ENCODE measurements around the gene ALG14. TPM values are rescaled to one million over a fixed set of nuclear protein-coding genes. Genes with fewer than 3 reads are reported as not detected.

Gene ALG14
- total RNA-seq, 4 donors from 2014 or later, result 1.1 to 2.4 (median 1.4) TPM

DNA sequence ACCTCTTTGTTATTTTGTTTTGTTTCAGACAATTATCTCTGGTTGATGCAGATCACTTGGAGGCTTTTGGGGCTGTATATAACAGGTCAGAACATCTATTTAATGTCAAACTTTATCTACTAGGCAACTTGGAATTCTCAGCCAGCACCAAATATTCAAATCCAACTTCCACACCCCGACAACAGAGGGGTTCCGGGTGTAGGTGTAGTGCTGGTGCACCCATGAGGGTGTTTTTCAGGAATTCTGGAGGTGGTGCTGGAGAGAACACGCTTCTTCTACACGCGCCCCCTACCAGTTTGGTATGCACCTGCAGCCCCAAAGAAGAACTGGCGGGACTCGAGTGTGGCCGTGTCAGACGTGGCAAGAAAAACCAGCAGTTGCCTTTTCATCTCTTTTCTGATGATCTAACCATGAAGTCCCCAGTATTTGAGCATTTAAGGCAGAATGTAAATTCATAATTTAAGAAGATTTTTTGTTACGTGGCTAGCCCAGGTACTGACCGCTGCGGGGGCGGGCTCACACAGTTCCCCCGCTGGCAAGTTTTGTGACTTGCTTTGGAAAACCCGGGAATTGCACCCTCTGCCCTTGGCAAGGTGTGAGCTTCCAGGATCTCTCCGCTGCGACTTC is 43.9 kb upstream of the ALG14 start:
- no peak for TF ChIP-seq CTCF (IDR thresholded peaks at IDR 0.05; ENCODE audit: low read depth)

- no peak for TF ChIP-seq CTCF (IDR thresholded peaks at IDR 0.05; ENCODE audit: low read depth)
These were observed 43.0 kb upstream of the ALG14 start for GRCh38 chr1:95115708-95116137.

- no peak for TF ChIP-seq CTCF (IDR thresholded peaks at IDR 0.05; ENCODE audit: low read depth)
These were observed 40.9 kb upstream of the ALG14 start for GRCh38 chr1:95113684-95114083.

GRCh38 chr1:95111014-95111413 is 38.3 kb upstream of the ALG14 start:
- TF ChIP-seq CTCF (IDR thresholded peaks at IDR 0.05; ENCODE audit: low read depth), result no peak

- TF ChIP-seq CTCF (IDR thresholded peaks at IDR 0.05; ENCODE audit: low read depth), result no peak
These were observed 36.0 kb upstream of the ALG14 start for GRCh38 chr1:95108792-95109191.

DNA sequence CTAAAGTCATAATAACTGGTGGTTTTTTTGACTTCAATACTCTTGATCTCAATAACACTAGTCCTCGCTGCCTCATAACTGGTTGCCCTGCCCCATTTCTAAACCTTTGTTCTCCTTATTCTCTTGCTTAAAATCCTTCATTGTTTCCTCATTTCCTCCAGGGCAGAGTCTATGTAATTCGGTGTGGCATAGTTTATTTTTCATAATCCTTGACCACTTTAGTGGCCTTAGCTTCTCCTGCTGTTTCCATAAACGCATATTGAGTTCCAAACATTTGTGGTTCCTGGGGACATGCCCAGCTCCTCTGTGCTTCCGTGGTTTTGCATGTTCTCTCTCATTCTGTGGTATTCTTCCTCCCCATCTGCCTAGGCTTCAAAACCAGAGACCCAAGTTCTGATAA is 25.4 kb upstream of the ALG14 start:
- no peak for TF ChIP-seq CTCF (IDR thresholded peaks at IDR 0.05; ENCODE audit: low read depth)

GRCh38 chr1:95097426-95097825 is 24.7 kb upstream of the ALG14 start:
- TF ChIP-seq CTCF (IDR thresholded peaks at IDR 0.05; ENCODE audit: low read depth), result no peak

All from subcutaneous adipose tissue (tissue), 4 donors.